OCI-LY7 (cell line): ENCODE results near the gene CYRIA. TPM values are rescaled to one million over a fixed set of nuclear protein-coding genes. Genes with fewer than 3 reads are reported as not detected.
A peak's percentile ranks its signal among the peaks of the same experiment; 100 is the strongest.

Source experiments
- BruUV-seq: library from RNA; stranded (reverse); fragments of 400-500 nt; replicated peaks from 2 replicates; lab custom pipeline; 2021; lab: Mats Ljungman, UMichigan
- CTCF ChIA-PET: fragments of 300-600 bp; sonication (Branson Sonifier 250); formaldehyde crosslinking; loops from one replicate; lab custom pipeline; 2022; ENCODE audit warnings: antibody characterized with exemption; ENCODE audit not compliant: unreplicated experiment; lab: Charles Lee
- POLR2A ChIA-PET: fragments of 300-600 bp; sonication (Branson Sonifier 250); formaldehyde crosslinking; loops from one replicate; lab custom pipeline; 2022; ENCODE audit warnings: antibody characterized with exemption; lab: Charles Lee
- DNase-seq: peaks from one replicate; pipeline ENCODE4 v3.0.0-alpha.2; 2015; ENCODE audit warnings: low spot score
- H2AFZ ChIP-seq: fragments of 200-600 bp; sonication (generic), shearing (Covaris generic); 2 replicates; pipeline ENCODE4 v1.6.1; 2014; ENCODE audit warnings: mild to moderate bottlenecking, antibody characterized with exemption, low read length, moderate library complexity
- H3K27ac ChIP-seq: fragments of 200-600 bp; sonication (generic); 2 replicates; pipeline ENCODE4 v1.5.1; 2014; ENCODE audit warnings: mixed run types, low read depth, mild to moderate bottlenecking, moderate library complexity, low read length, inconsistent platforms; ENCODE audit not compliant: poor library complexity, severe bottlenecking
- H3K36me3 ChIP-seq: fragments of 200-600 bp; sonication (generic); 2 replicates; pipeline ENCODE4 v1.6.1; 2014; ENCODE audit warnings: mild to moderate bottlenecking, antibody characterized with exemption, low read length, moderate library complexity, mixed read lengths; ENCODE audit not compliant: insufficient read depth
- H3K4me1 ChIP-seq: fragments of 200-600 bp; sonication (generic); 2 replicates; pipeline ENCODE4 v1.5.1; 2014; ENCODE audit warnings: mild to moderate bottlenecking, low read length; ENCODE audit not compliant: insufficient read depth, poor library complexity, severe bottlenecking
- H3K4me2 ChIP-seq: fragments of 200-600 bp; sonication (generic); 2 replicates; pipeline ENCODE4 v1.6.1; 2014; ENCODE audit warnings: mild to moderate bottlenecking, low read length
- H3K4me3 ChIP-seq: fragments of 200-600 bp; sonication (generic); 2 replicates; pipeline ENCODE4 v1.5.1; 2014; ENCODE audit warnings: mild to moderate bottlenecking, low read depth, low read length; ENCODE audit not compliant: poor library complexity, severe bottlenecking
- H3K79me2 ChIP-seq: fragments of 200-600 bp; sonication (generic); 2 replicates; pipeline ENCODE4 v1.6.1; 2016; ENCODE audit warnings: low read depth, mild to moderate bottlenecking, low read length, moderate library complexity, mixed read lengths; ENCODE audit not compliant: insufficient read depth
- H3K9me2 ChIP-seq: fragments of 200-600 bp; sonication (generic); 2 replicates; pipeline ENCODE4 v1.6.1; 2016; ENCODE audit warnings: mild to moderate bottlenecking, low read length, mixed read lengths; ENCODE audit not compliant: insufficient read depth
- H3K9me3 ChIP-seq: fragments of 200-600 bp; sonication (generic); 2 replicates; pipeline ENCODE4 v1.6.1; 2014; ENCODE audit warnings: mild to moderate bottlenecking, mixed run types, low read length, mixed read lengths
- H4K20me1 ChIP-seq: fragments of 200-600 bp; sonication (generic); 2 replicates; pipeline ENCODE4 v1.6.1; 2014; ENCODE audit warnings: mild to moderate bottlenecking, antibody characterized with exemption, low read length, moderate library complexity, mixed read lengths; ENCODE audit not compliant: insufficient read depth
- CTCF ChIP-seq: fragments of 200-600 bp; sonication (generic); conservative IDR thresholded peaks from 2 replicates; pipeline ENCODE4 v1.5.1; 2014; ENCODE audit warnings: mild to moderate bottlenecking, antibody characterized with exemption, low read length, moderate library complexity, mixed read lengths
- EZH2phosphoT487 ChIP-seq: fragments of 200-600 bp; sonication (generic); IDR thresholded peaks from 2 replicates; pipeline ENCODE4 v1.6.1; 2018; ENCODE audit warnings: low read depth, borderline replicate concordance, mild to moderate bottlenecking, mixed run types, antibody characterized with exemption, low read length, moderate library complexity, mixed read lengths
- intact Hi-C: fragments of 100-400 bp; cut with micrococcal nuclease; formaldehyde crosslinking; loops from one replicate; pipeline ENCODE4 v1.10.0; 2022; ENCODE audit not compliant: unreplicated experiment
- total RNA-seq, 2 experiments: library from RNA; depleted of rRNA in 1 of 2; stranded (reverse); fragments of >200 nt in 1 of 2; shearing (Covaris generic) in 1 of 2; gene quantifications; 2 replicates each; pipeline ENCODE4 v1.2.3, GENCODE V29; 2014 to 2022

The CYRIA gene
- total RNA-seq, 2 experiments from 2014 or later, result 5.0 to 11.7 TPM

- H3K4me1 ChIP-seq, result peaks cover 87% of the 10 kb centered on the region
Measured at GRCh38 chr2:16629044-16629443, 36.6 kb downstream of the CYRIA start.

GRCh38 chr2:16628314-16628713 is 37.3 kb downstream of the CYRIA start:
- intact Hi-C loops, result loop anchor here (5.0 to 10.0 kb wide), 3 partner anchors 536 to 1124 kb away; partner anchors contain the start of genes GEN1, RAD51AP2 and SMC6

More at GRCh38 chr2:16629044-16629443, 36.6 kb downstream of the CYRIA start:
- peak overlapping the region; percentile 97 for H3K27ac ChIP-seq
- POLR2A ChIA-PET, result interaction anchor here (1.0 to 15.0 kb wide), 5 partner anchors 8 to 530 kb away, joined by 3 to 414 read pairs (median 16); partner anchors contain the start of gene CYRIA
- H3K4me3 ChIP-seq, result no peak overlapping the region
- no peak for TF ChIP-seq CTCF
- TF ChIP-seq EZH2phosphoT487, result no peak
- H2AFZ ChIP-seq, result peak overlapping the region; percentile 52; the same call in 1 of the 2 replicates
- H4K20me1 ChIP-seq, result no peaks in the 10 kb centered on the region
- no peak for DNase-seq
- H3K9me2 ChIP-seq, result no peaks in the 10 kb centered on the region
- CTCF ChIA-PET, result interaction anchor here (13.4 kb wide), 1 partner anchor 28 kb away, joined by 149 read pairs; no protein-coding TSS in a partner anchor
- H3K4me2 ChIP-seq, result peak overlapping the region; percentile 95
- H3K9me3 ChIP-seq, result no peaks in the 10 kb centered on the region
- BruUV-seq, result no TSS peak
- peaks cover 9% of the 10 kb centered on the region; the same call in 1 of the 2 replicates for H3K79me2 ChIP-seq
- intact Hi-C loops, result loop anchor here (5.0 to 10.0 kb wide), 3 partner anchors 536 to 1123 kb away; partner anchors contain the start of genes GEN1, RAD51AP2 and SMC6
- no peaks in the 10 kb centered on the region for H3K36me3 ChIP-seq

More at GRCh38 chr2:16628314-16628713, 37.3 kb downstream of the CYRIA start:
- no peaks in the 10 kb centered on the region for H3K9me2 ChIP-seq
- CTCF ChIA-PET, result interaction anchor here (1.2 to 13.4 kb wide), 2 partner anchors 10 to 29 kb away, joined by 4 to 149 read pairs; no protein-coding TSS in a partner anchor
- peaks cover 13% of the 10 kb centered on the region; the same call in 1 of the 2 replicates for H3K79me2 ChIP-seq
- no peak overlapping the region for H3K4me3 ChIP-seq
- H3K36me3 ChIP-seq, result no peaks in the 10 kb centered on the region; the same call in 1 of the 2 replicates
- H3K4me2 ChIP-seq, result peak overlapping the region; percentile 95
- H2AFZ ChIP-seq, result peak overlapping the region; percentile 52; the same call in 1 of the 2 replicates
- H3K27ac ChIP-seq, result peak overlapping the region; percentile 97
- POLR2A ChIA-PET, result interaction anchor here (0.9 to 15.0 kb wide), 8 partner anchors 8 to 90 kb away, joined by 3 to 414 read pairs (median 6); partner anchors contain the start of gene CYRIA
- no peaks in the 10 kb centered on the region for H4K20me1 ChIP-seq
- peak; percentile 64 for DNase-seq
- no TSS peak for BruUV-seq
- TF ChIP-seq EZH2phosphoT487, result no peak
- no peak for TF ChIP-seq CTCF
- peaks cover 94% of the 10 kb centered on the region for H3K4me1 ChIP-seq
- H3K9me3 ChIP-seq, result no peaks in the 10 kb centered on the region
